Measurements from ENCODE around the gene WNT2B. TPM values are rescaled to one million over a fixed set of nuclear protein-coding genes. Genes with fewer than 3 reads are reported as not detected.

WNT2B gene
- total RNA-seq, 1 experiment from 2014 or later: 0.68 TPM

GRCh38 chr1:112472142-112472541 is 36.6 kb upstream of the WNT2B start:
- WGBS (ENCODE audit: extremely low coverage, insufficient read length, low lambda C conversion rate): no CpG with 5 or more reads among the region's 1 CpG
- no peak overlapping the region for H3K4me2 ChIP-seq (ENCODE audit: insufficient read depth, insufficient read length, low read length)
- no peak overlapping the region for H3K18ac ChIP-seq (ENCODE audit: insufficient read length, low read depth, low read length)
- no peak overlapping the region for H3K4me3 Mint-ChIP-seq
- H3K56ac ChIP-seq (ENCODE audit: insufficient read length, low read depth, low read length): no peak overlapping the region
- no peak overlapping the region for H2BK120ac ChIP-seq (ENCODE audit: low read depth, low read length, poor library complexity, severe bottlenecking)
- H3K27me3 Mint-ChIP-seq (ENCODE audit: low read depth): peaks cover 2% of the 10 kb centered on the region; the same call in 1 of the 2 replicates
- H2BK15ac ChIP-seq (ENCODE audit: low read depth, low read length): no peak overlapping the region
- no peak overlapping the region for H2BK20ac ChIP-seq (ENCODE audit: low read depth, low read length, poor library complexity, severe bottlenecking)
- H3K79me2 ChIP-seq (ENCODE audit: insufficient read depth, low read length): no peaks in the 10 kb centered on the region
- no peak for TF ChIP-seq CTCF (conservative IDR thresholded peaks at IDR 0.05)
- H3K4me1 ChIP-seq (ENCODE audit: insufficient read depth, low read length): no peaks in the 10 kb centered on the region
- DNase-seq: no peak
- H3K36me3 Mint-ChIP-seq (ENCODE audit: insufficient read depth in 1 of 3, low read depth in 3 of 3): peaks cover 0 to 1% (median 0%) of the 10 kb centered on the region in 3 experiments; a peak in 2 of 7 replicates
- no peaks in the 10 kb centered on the region for H3K23me2 ChIP-seq (ENCODE audit: insufficient read length, low read depth, low read length, poor library complexity, severe bottlenecking)
- H3K14ac ChIP-seq (ENCODE audit: insufficient read depth, low read length): no peak overlapping the region
- no peaks in the 10 kb centered on the region for H3K79me1 ChIP-seq (ENCODE audit: insufficient read depth, low read depth, low read length, poor library complexity, severe bottlenecking)
- no peak overlapping the region for H3K23ac ChIP-seq (ENCODE audit: insufficient read length, low read depth, low read length)
- peaks cover 0 to 12% of the 10 kb centered on the region in 2 experiments; a peak in 4 of 5 replicates for H3K9me3 Mint-ChIP-seq
- no peak overlapping the region for H4K8ac ChIP-seq (replicated peaks; ENCODE audit: insufficient read length, low read depth, low read length)
- no peak overlapping the region for H2BK5ac ChIP-seq (ENCODE audit: insufficient read length, low read length)
- no peak overlapping the region for H4K91ac ChIP-seq (ENCODE audit: insufficient read length, low read depth, low read length)
- H3K9ac ChIP-seq (ENCODE audit: extremely low read depth, insufficient read length, low read length): no peak overlapping the region
- H3K27ac Mint-ChIP-seq: no peak overlapping the region
- H2BK12ac ChIP-seq (ENCODE audit: insufficient read length, low read depth, low read length): no peak overlapping the region
- H3K9me3 ChIP-seq (ENCODE audit: control insufficient read depth, low read depth, low read length): no peaks in the 10 kb centered on the region
- no peak overlapping the region for H3K27ac ChIP-seq (ENCODE audit: insufficient read length, low read depth, low read length)
- no peaks in the 10 kb centered on the region for H4K20me1 ChIP-seq (ENCODE audit: control insufficient read depth, insufficient read depth, insufficient read length)
- no peaks in the 10 kb centered on the region for H3K27me3 ChIP-seq (ENCODE audit: insufficient read depth, low read length)
- no peak overlapping the region for H3T11ph ChIP-seq (ENCODE audit: low read length)
- H4K5ac ChIP-seq (ENCODE audit: insufficient read length, low read depth, low read length): no peak overlapping the region
- H3K4ac ChIP-seq (ENCODE audit: low read depth, low read length): no peak overlapping the region
- H2AK5ac ChIP-seq (ENCODE audit: insufficient read length, low read length): no peak overlapping the region
- no peak overlapping the region for H2AFZ ChIP-seq (ENCODE audit: low read length)
- H3K4me1 Mint-ChIP-seq: peaks cover 10 to 11% of the 10 kb centered on the region in 2 experiments
